Chondrocyte (in vitro differentiated cells): Measurements from ENCODE around the gene FLNB. TPM values are rescaled to one million over a fixed set of nuclear protein-coding genes. Genes with fewer than 3 reads are reported as not detected.

ENCODE experiments used
- DNase-seq: peaks from one replicate; pipeline ENCODE4 v3.0.0; 2021; ENCODE audit warnings: mixed read lengths, low spot score
- H3K27ac Mint-ChIP-seq: one replicate; pipeline ENCODE4 v1.8.0; 2021; ENCODE audit warnings: mild to moderate bottlenecking, moderate library complexity, mixed read lengths; ENCODE audit not compliant: unreplicated experiment
- H3K27me3 Mint-ChIP-seq: 2 replicates; pipeline ENCODE4 v1.8.0; 2021; ENCODE audit warnings: low read depth, mixed read lengths
- H3K36me3 Mint-ChIP-seq: 2 replicates; pipeline ENCODE4 v1.8.0; 2021; ENCODE audit warnings: low read depth, mixed read lengths
- H3K4me1 Mint-ChIP-seq: 2 replicates; pipeline ENCODE4 v1.8.0; 2021; ENCODE audit warnings: low read depth, mild to moderate bottlenecking, mixed read lengths
- H3K4me3 Mint-ChIP-seq: one replicate; pipeline ENCODE4 v1.8.0; 2021; ENCODE audit warnings: mild to moderate bottlenecking, moderate library complexity, mixed read lengths; ENCODE audit not compliant: unreplicated experiment
- H3K9me3 Mint-ChIP-seq: 2 replicates; pipeline ENCODE4 v1.8.0; 2021; ENCODE audit warnings: low read depth, mixed read lengths
- total RNA-seq: library from RNA; stranded (reverse); gene quantifications from 3 replicates; pipeline ENCODE4 v1.2.1, GENCODE V29; 2021
- TF ChIP-seq, protein P1 (sequence below): fragments of 200-600 bp; sonication (generic); IDR thresholded peaks from 2 replicates; pipeline ENCODE4 v1.5.0; 2021; ENCODE audit warnings: antibody characterized with exemption, mild to moderate bottlenecking, moderate library complexity

The FLNB gene
- total RNA-seq, 1 donor from 2014 or later, result 70.2 TPM

GRCh38 chr3:58088501-58088900 lies 80.3 kb downstream of the FLNB start:
- Mint-ChIP-seq H3K4me1 (peaks cover 14% of the 10 kb centered on the region), H3K9me3 (no peaks in the 10 kb centered on the region), H3K27ac (no peak overlapping the region), H3K4me3 (no peak overlapping the region), H3K36me3 (peaks cover 4% of the 10 kb centered on the region), H3K27me3 (no peaks in the 10 kb centered on the region)
- TF ChIP-seq, protein P1, sequence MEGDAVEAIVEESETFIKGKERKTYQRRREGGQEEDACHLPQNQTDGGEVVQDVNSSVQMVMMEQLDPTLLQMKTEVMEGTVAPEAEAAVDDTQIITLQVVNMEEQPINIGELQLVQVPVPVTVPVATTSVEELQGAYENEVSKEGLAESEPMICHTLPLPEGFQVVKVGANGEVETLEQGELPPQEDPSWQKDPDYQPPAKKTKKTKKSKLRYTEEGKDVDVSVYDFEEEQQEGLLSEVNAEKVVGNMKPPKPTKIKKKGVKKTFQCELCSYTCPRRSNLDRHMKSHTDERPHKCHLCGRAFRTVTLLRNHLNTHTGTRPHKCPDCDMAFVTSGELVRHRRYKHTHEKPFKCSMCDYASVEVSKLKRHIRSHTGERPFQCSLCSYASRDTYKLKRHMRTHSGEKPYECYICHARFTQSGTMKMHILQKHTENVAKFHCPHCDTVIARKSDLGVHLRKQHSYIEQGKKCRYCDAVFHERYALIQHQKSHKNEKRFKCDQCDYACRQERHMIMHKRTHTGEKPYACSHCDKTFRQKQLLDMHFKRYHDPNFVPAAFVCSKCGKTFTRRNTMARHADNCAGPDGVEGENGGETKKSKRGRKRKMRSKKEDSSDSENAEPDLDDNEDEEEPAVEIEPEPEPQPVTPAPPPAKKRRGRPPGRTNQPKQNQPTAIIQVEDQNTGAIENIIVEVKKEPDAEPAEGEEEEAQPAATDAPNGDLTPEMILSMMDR, result no peak
- DNase-seq, result no peak

DNA sequence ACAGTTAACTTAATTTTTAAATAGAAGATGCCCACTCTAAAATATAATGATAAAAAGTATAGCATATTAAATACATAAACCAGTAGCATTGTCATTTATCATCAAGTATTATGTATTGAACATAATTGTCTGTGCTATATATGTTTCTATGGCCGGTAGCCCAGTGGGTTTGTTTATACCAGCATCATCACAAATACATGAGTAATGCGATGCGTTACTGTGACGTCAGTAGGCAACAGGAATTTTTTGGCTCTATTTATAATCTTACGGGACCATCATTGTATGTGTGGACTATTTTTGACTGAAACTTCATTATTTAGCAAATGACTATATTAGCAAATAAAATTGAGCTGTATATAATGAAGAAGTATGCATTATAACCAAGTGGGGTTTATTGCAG lies 82.1 kb downstream of the FLNB start:
- TF ChIP-seq, protein P1, result no peak
- Mint-ChIP-seq H3K9me3 (peaks cover 3% of the 10 kb centered on the region), H3K36me3 (peaks cover 2% of the 10 kb centered on the region), H3K27ac (no peak overlapping the region), H3K4me1 (peaks cover 7% of the 10 kb centered on the region), H3K27me3 (no peaks in the 10 kb centered on the region), H3K4me3 (no peak overlapping the region)
- DNase-seq, result no peak

GRCh38 chr3:58092521-58092920 lies 84.3 kb downstream of the FLNB start:
- H3K4me1 Mint-ChIP-seq, result peaks cover 14% of the 10 kb centered on the region
- H3K27me3 Mint-ChIP-seq, result no peaks in the 10 kb centered on the region
- peaks cover 3% of the 10 kb centered on the region for H3K9me3 Mint-ChIP-seq
- H3K4me3 Mint-ChIP-seq, result no peak overlapping the region
- peak overlapping the region; percentile 14 for H3K27ac Mint-ChIP-seq
- DNase-seq, result no peak
- H3K36me3 Mint-ChIP-seq, result peaks cover 9% of the 10 kb centered on the region
- TF ChIP-seq, protein P1, result no peak

DNA sequence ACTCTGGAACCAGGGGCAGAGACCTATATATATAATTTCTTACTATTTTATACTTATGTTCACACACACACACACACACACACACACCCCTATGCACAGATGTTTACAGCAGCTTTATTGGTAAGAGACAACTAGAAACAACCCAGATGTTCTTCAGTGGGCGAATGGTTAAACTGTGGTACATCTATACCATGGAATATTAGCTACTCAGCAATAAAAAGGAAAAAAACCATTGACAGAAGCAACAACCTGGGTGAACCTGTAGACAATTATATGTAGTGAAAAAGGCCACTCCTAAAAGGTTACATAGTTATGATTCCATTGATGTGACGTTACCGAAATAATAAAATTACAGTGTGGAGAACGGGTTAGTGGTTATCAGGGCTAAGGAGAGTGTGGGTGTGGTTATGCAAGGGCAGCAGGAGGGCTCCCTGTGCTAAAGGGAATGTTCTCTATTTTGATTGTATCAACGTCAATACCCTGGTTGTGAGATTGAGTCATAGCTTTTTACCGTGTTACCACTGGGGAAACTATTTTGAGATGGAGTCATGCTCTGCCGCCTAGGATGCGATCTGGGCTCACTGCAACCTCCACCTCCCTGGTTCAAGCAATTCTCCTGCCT lies 85.5 kb downstream of the FLNB start:
- Mint-ChIP-seq H3K27me3 (no peaks in the 10 kb centered on the region), H3K36me3 (peaks cover 15% of the 10 kb centered on the region), H3K27ac (peak overlapping the region; percentile 59), H3K4me3 (no peak overlapping the region), H3K4me1 (peaks cover 11% of the 10 kb centered on the region), H3K9me3 (peaks cover 3% of the 10 kb centered on the region)
- DNase-seq, result no peak
- TF ChIP-seq, protein P1, result no peak

GRCh38 chr3:58094657-58095056 lies 86.4 kb downstream of the FLNB start:
- H3K9me3 Mint-ChIP-seq, result peaks cover 3% of the 10 kb centered on the region
- H3K27me3 Mint-ChIP-seq, result no peaks in the 10 kb centered on the region
- H3K4me3 Mint-ChIP-seq, result no peak overlapping the region

More at GRCh38 chr3:58094657-58095056, 86.4 kb downstream of the FLNB start:
- Mint-ChIP-seq H3K4me1 (peaks cover 11% of the 10 kb centered on the region), H3K27ac (no peak overlapping the region), H3K36me3 (peaks cover 15% of the 10 kb centered on the region)
- DNase-seq, result no peak
- TF ChIP-seq, protein P1, result no peak
